H4 (cell line): ENCODE data around the gene CAPZA2. TPM values are rescaled to one million over a fixed set of nuclear protein-coding genes. Genes with fewer than 3 reads are reported as not detected.
"Not testable (repeated sequence)": the region's sequence is repeated elsewhere in the genome, so short reads cannot be mapped to it uniquely, and the experiment has no call there.

Source experiments
- DNase-seq: peaks from one replicate; pipeline ENCODE4 v3.0.0-alpha.2; 2015; ENCODE audit warnings: low spot score
- total RNA-seq: library from RNA; depleted of rRNA; stranded (reverse); fragments of >200 nt; shearing (Covaris generic); gene quantifications from 2 replicates; pipeline ENCODE4 v1.2.3, GENCODE V29; 2014

CAPZA2 gene
- total RNA-seq, 1 experiment from 2014 or later: 139 TPM

GRCh38 chr7:116920359-116920758 lies 58.0 kb downstream of the CAPZA2 start:
- no peak for DNase-seq

GRCh38 chr7:116922545-116922944 lies 60.2 kb downstream of the CAPZA2 start:
- DNase-seq: no peak

- DNase-seq: peak; percentile 15
Observed at GRCh38 chr7:116924741-116925140, 62.4 kb downstream of the CAPZA2 start.

GRCh38 chr7:116929021-116929420 lies 66.6 kb downstream of the CAPZA2 start:
- DNase-seq: no peak

- DNase-seq: peak; percentile 65
Observed at GRCh38 chr7:116929914-116930913, 67.8 kb downstream of the CAPZA2 start.

GRCh38 chr7:116932566-116932965 lies 70.2 kb downstream of the CAPZA2 start:
- no peak for DNase-seq

- DNase-seq: no peak
Observed at GRCh38 chr7:116933465-116933864, 71.1 kb downstream of the CAPZA2 start.

GRCh38 chr7:116934580-116934979 lies 72.2 kb downstream of the CAPZA2 start:
- no peak for DNase-seq

- DNase-seq: not testable (repeated sequence)
Observed at GRCh38 chr7:116936844-116937243, 74.5 kb downstream of the CAPZA2 start.

- no peak for DNase-seq
Observed at GRCh38 chr7:116938678-116939077, 76.3 kb downstream of the CAPZA2 start.

- no peak for DNase-seq
Observed at GRCh38 chr7:116940689-116941370, 78.4 kb downstream of the CAPZA2 start.

- DNase-seq: no peak
Observed at GRCh38 chr7:116942504-116942903, 80.1 kb downstream of the CAPZA2 start.

- no peak for DNase-seq
Observed at GRCh38 chr7:116948934-116949333, 86.5 kb downstream of the CAPZA2 start.

- DNase-seq: no peak
Observed at GRCh38 chr7:116949941-116950801, 87.8 kb downstream of the CAPZA2 start.

GRCh38 chr7:116950889-116951351 lies 88.5 kb downstream of the CAPZA2 start:
- no peak for DNase-seq

- DNase-seq: no peak
Observed at GRCh38 chr7:116951366-116952292, 89.2 kb downstream of the CAPZA2 start.

- DNase-seq: no peak
Observed at GRCh38 chr7:116952635-116953371, 90.4 kb downstream of the CAPZA2 start.

- DNase-seq: peak; percentile 46
Observed at GRCh38 chr7:116953372-116953905, 91.1 kb downstream of the CAPZA2 start, which contains the start of gene ST7. TSS of gene ST7 (plus strand) at chr7:116953501. CDS start at chr7:116953541, 40 bp downstream.
